ENCODE measurements around the gene NOA1. TPM values are rescaled to one million over a fixed set of nuclear protein-coding genes. Genes with fewer than 3 reads are reported as not detected.

Gene NOA1
- total and polyA plus RNA-seq, 10 of the 15 experiments (the other 5 are each of a cell fraction or from before 2014, with no cell fraction given): 3.2 to 34.0 (median 17.6) TPM

DNA sequence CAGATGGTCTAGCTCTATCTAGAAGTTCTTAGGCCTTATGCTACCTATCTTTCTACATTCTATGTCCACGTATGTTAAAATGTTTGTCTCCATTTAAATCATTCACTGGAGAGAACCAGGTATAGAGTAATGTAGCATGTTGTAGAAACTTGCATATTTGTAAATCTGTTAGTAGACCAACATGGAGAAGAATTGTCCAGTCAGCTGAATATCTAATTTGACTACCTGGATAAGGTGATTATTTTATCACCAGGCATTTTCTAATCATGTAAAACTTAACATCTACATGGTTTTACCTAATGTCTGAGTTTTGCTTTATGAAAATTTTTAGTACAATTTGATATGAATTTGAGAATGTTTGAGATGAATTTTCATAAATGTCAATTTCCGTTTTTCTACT is 50.2 kb downstream of the NOA1 start:
- H4K20me1 ChIP-seq (ENCODE audit: control insufficient read depth, insufficient read depth): no peaks in the 10 kb centered on the region
- TF ChIP-seq IKZF1 (conservative IDR thresholded peaks at IDR 0.05) (no peak), FOXM1 (IDR thresholded peaks at IDR 0.05; ENCODE audit: low read depth, low read length) (no peak), GATAD2B (conservative IDR thresholded peaks at IDR 0.05; ENCODE audit: low read depth) (no peak), RB1 (IDR thresholded peaks at IDR 0.05; ENCODE audit: borderline replicate concordance) (no peak), BACH1 (IDR thresholded peaks at IDR 0.05; ENCODE audit: borderline replicate concordance) (no peak), RFX5 (IDR thresholded peaks at IDR 0.05; ENCODE audit: low read depth, low read length) (no peak), RUNX3 (IDR thresholded peaks at IDR 0.05; ENCODE audit: low read length) (no peak), SUPT20H (IDR thresholded peaks at IDR 0.05; ENCODE audit: borderline replicate concordance, control insufficient read depth, low read depth, low read length) (no peak), RELA (IDR thresholded peaks at IDR 0.05; ENCODE audit: borderline replicate concordance, partially characterized antibody) (no peak), TCF3 (IDR thresholded peaks at IDR 0.05; ENCODE audit: borderline replicate concordance, insufficient read depth, low read depth, low read length) (no peak), YBX1 (IDR thresholded peaks at IDR 0.05) (no peak), PAX5 (IDR thresholded peaks at IDR 0.05; ENCODE audit: borderline replicate concordance, low read depth, low read length) (no peak)
- TF ChIP-seq, protein P1, sequence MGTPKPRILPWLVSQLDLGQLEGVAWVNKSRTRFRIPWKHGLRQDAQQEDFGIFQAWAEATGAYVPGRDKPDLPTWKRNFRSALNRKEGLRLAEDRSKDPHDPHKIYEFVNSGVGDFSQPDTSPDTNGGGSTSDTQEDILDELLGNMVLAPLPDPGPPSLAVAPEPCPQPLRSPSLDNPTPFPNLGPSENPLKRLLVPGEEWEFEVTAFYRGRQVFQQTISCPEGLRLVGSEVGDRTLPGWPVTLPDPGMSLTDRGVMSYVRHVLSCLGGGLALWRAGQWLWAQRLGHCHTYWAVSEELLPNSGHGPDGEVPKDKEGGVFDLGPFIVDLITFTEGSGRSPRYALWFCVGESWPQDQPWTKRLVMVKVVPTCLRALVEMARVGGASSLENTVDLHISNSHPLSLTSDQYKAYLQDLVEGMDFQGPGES (IDR thresholded peaks at IDR 0.05): no peak
- TF ChIP-seq, protein P2, sequence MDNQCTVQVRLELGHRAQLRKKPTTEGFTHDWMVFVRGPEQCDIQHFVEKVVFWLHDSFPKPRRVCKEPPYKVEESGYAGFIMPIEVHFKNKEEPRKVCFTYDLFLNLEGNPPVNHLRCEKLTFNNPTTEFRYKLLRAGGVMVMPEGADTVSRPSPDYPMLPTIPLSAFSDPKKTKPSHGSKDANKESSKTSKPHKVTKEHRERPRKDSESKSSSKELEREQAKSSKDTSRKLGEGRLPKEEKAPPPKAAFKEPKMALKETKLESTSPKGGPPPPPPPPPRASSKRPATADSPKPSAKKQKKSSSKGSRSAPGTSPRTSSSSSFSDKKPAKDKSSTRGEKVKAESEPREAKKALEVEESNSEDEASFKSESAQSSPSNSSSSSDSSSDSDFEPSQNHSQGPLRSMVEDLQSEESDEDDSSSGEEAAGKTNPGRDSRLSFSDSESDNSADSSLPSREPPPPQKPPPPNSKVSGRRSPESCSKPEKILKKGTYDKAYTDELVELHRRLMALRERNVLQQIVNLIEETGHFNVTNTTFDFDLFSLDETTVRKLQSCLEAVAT (IDR thresholded peaks at IDR 0.05): no peak
- TF ChIP-seq, protein P3, sequence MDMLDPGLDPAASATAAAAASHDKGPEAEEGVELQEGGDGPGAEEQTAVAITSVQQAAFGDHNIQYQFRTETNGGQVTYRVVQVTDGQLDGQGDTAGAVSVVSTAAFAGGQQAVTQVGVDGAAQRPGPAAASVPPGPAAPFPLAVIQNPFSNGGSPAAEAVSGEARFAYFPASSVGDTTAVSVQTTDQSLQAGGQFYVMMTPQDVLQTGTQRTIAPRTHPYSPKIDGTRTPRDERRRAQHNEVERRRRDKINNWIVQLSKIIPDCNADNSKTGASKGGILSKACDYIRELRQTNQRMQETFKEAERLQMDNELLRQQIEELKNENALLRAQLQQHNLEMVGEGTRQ (IDR thresholded peaks at IDR 0.05; ENCODE audit: borderline replicate concordance, low read depth, low read length): no peak
- TF ChIP-seq, protein P4, sequence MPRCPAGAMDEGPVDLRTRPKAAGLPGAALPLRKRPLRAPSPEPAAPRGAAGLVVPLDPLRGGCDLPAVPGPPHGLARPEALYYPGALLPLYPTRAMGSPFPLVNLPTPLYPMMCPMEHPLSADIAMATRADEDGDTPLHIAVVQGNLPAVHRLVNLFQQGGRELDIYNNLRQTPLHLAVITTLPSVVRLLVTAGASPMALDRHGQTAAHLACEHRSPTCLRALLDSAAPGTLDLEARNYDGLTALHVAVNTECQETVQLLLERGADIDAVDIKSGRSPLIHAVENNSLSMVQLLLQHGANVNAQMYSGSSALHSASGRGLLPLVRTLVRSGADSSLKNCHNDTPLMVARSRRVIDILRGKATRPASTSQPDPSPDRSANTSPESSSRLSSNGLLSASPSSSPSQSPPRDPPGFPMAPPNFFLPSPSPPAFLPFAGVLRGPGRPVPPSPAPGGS (IDR thresholded peaks at IDR 0.05; ENCODE audit: borderline replicate concordance, insufficient read depth, low read depth, low read length, poor library complexity, severe bottlenecking): no peak
- CTCF ChIA-PET: interaction anchor here (1.0 kb wide), 1 partner anchor 21 kb away, joined by 4 read pairs; no protein-coding TSS in a partner anchor
- no peaks in the 10 kb centered on the region for H3K27me3 ChIP-seq (replicated peaks in 1 of 2; ENCODE audit: control insufficient read depth in 2 of 2, insufficient read depth in 2 of 2, low read length in 1 of 2)
- SMC1A ChIA-PET (ENCODE audit: uncharacterized antibody, unreplicated experiment): interaction anchor here (1.7 kb wide), 1 partner anchor 9 kb away, joined by 4 read pairs; no protein-coding TSS in a partner anchor
- no peaks in the 10 kb centered on the region for H3K9me3 ChIP-seq (replicated peaks; ENCODE audit: control insufficient read depth, insufficient read depth, low read length)
- no TSS peak for BruUV-seq (replicated peaks)
- ATAC-seq (no peak), FAIRE-seq (no peak), DNase-seq (ENCODE audit: low read depth, low spot score) (no peak)
- no peaks in the 10 kb centered on the region; the same call in none of the 2 replicates for H3K79me2 ChIP-seq (ENCODE audit: control insufficient read depth, insufficient read depth, low read length)
- H2AFZ ChIP-seq (ENCODE audit: control insufficient read depth, low read depth, low read length): no peak overlapping the region
- RAD21 ChIA-PET (ENCODE audit: unreplicated experiment): no interaction called here
- H3K4me3 ChIP-seq: no peak overlapping the region
- no peak overlapping the region for H3K27ac ChIP-seq (ENCODE audit: control insufficient read depth, insufficient read depth)
- H3K36me3 ChIP-seq (ENCODE audit: control insufficient read depth in 2 of 2, insufficient read depth in 2 of 2, low read length in 1 of 2): peaks cover 3 to 20% of the 10 kb centered on the region in 2 experiments
- intact Hi-C loops (cut with micrococcal nuclease; ENCODE audit: unreplicated experiment): no loop called here
- H3K9ac ChIP-seq (ENCODE audit: control insufficient read depth, insufficient read depth, low read length): no peak overlapping the region
- in situ Hi-C loops (cut with MboI): no loop called here
- H3K4me1 ChIP-seq (ENCODE audit: control insufficient read depth, insufficient read depth, low read length): peaks cover 5% of the 10 kb centered on the region; the same call in 1 of the 2 replicates
- POLR2A ChIA-PET: no interaction called here
- WGBS (ENCODE audit: insufficient coverage, insufficient replicate concordance, low lambda C conversion rate, missing lambda C conversion rate): 76% methylated on average over 2 of the region's 2 CpGs
- no peak overlapping the region for H3K4me2 ChIP-seq (ENCODE audit: control insufficient read depth, insufficient read depth)
